ENCODE data around the gene TOX2.
A peak's percentile ranks its signal among the peaks of the same experiment; 100 is the strongest.

Gene TOX2

DNA sequence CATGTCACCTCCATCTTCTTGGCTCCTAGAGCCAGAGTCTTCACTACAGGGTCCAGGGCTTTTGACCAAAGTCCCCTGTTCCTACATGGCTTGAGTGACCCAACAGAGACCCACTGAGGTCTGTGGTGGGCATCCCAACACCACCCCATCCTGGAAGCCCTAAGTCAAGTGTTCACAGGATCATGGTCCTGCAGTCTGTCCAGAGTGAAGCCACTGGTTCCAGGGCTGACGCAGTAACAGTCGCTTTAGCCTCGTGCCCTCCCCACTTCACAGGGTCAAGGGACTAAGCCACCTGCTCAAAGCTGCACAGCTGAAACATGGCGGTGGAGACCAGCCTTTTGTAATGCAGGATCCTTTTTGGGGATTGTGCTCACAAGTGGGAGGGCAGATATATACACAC, 138.4 kb downstream of the TOX2 start:
- ChIA-PET POLR2A (no interaction called here), CTCF (no interaction called here)
- DNase-seq (ENCODE audit: extremely low spot score) = no peak
- no peak for TF ChIP-seq FOXM1 (IDR thresholded peaks at IDR 0.05; ENCODE audit: borderline replicate concordance)
- TF ChIP-seq FOXK2 (IDR thresholded peaks at IDR 0.05) = no peak
- no peak for TF ChIP-seq ZNF384 (IDR thresholded peaks at IDR 0.05)
- TF ChIP-seq FOXA1 (IDR thresholded peaks at IDR 0.05) = no peak
- no peak for TF ChIP-seq ARNT (IDR thresholded peaks at IDR 0.05)
- TF ChIP-seq LEF1 (IDR thresholded peaks at IDR 0.05; ENCODE audit: borderline replicate concordance) = no peak
- TF ChIP-seq SUZ12 (IDR thresholded peaks at IDR 0.05) = no peak
- TF ChIP-seq ELF4 (IDR thresholded peaks at IDR 0.05) = no peak
- TF ChIP-seq CTBP1 (IDR thresholded peaks at IDR 0.05; ENCODE audit: borderline replicate concordance) = no peak
- no peak for TF ChIP-seq HDGF (IDR thresholded peaks at IDR 0.05; ENCODE audit: borderline replicate concordance)
- no peak for TF ChIP-seq NFRKB (IDR thresholded peaks at IDR 0.05)

GRCh38 chr20:44054118-44054517, 139.5 kb downstream of the TOX2 start:
- CTCF ChIA-PET = no interaction called here
- TF ChIP-seq NFRKB (IDR thresholded peaks at IDR 0.05) = no peak
- TF ChIP-seq ELF4 (IDR thresholded peaks at IDR 0.05) = no peak
- TF ChIP-seq ZNF384 (IDR thresholded peaks at IDR 0.05) = no peak
- no peak for TF ChIP-seq L3MBTL2 (conservative IDR thresholded peaks at IDR 0.05)
- no peak for TF ChIP-seq SP1 (IDR thresholded peaks at IDR 0.05)
- TF ChIP-seq FOXA1 (IDR thresholded peaks at IDR 0.05) = no peak
- no peak for TF ChIP-seq HDGF (IDR thresholded peaks at IDR 0.05; ENCODE audit: borderline replicate concordance)
- TF ChIP-seq BHLHE40 (IDR thresholded peaks at IDR 0.05; ENCODE audit: borderline replicate concordance) = no peak
- no peak for TF ChIP-seq SUZ12 (IDR thresholded peaks at IDR 0.05)
- TF ChIP-seq FOXM1 (IDR thresholded peaks at IDR 0.05; ENCODE audit: borderline replicate concordance) = no peak
- TF ChIP-seq, protein P1, sequence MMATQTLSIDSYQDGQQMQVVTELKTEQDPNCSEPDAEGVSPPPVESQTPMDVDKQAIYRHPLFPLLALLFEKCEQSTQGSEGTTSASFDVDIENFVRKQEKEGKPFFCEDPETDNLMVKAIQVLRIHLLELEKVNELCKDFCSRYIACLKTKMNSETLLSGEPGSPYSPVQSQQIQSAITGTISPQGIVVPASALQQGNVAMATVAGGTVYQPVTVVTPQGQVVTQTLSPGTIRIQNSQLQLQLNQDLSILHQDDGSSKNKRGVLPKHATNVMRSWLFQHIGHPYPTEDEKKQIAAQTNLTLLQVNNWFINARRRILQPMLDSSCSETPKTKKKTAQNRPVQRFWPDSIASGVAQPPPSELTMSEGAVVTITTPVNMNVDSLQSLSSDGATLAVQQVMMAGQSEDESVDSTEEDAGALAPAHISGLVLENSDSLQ (IDR thresholded peaks at IDR 0.05) = no peak
- TF ChIP-seq LEF1 (IDR thresholded peaks at IDR 0.05; ENCODE audit: borderline replicate concordance) = no peak
- TF ChIP-seq ARNT (IDR thresholded peaks at IDR 0.05) = no peak
- no peak for TF ChIP-seq CTBP1 (IDR thresholded peaks at IDR 0.05; ENCODE audit: borderline replicate concordance)
- no peak for TF ChIP-seq TARDBP (IDR thresholded peaks at IDR 0.05)
- DNase-seq (ENCODE audit: extremely low spot score) = no peak
- POLR2A ChIA-PET = interaction anchor here (1.3 kb wide), 1 partner anchor 41 kb away, joined by 3 read pairs; no protein-coding TSS in a partner anchor

- ChIA-PET POLR2A (interaction anchor here (1.3 kb wide), 1 partner anchor 41 kb away, joined by 3 read pairs; no protein-coding TSS in a partner anchor), CTCF (no interaction called here)
- TF ChIP-seq BHLHE40 (IDR thresholded peaks at IDR 0.05; ENCODE audit: borderline replicate concordance) (no peak), TARDBP (IDR thresholded peaks at IDR 0.05) (no peak), CTBP1 (IDR thresholded peaks at IDR 0.05; ENCODE audit: borderline replicate concordance) (no peak), FOXM1 (IDR thresholded peaks at IDR 0.05; ENCODE audit: borderline replicate concordance) (no peak), ARNT (IDR thresholded peaks at IDR 0.05) (no peak), FOXK2 (IDR thresholded peaks at IDR 0.05) (no peak), NFRKB (IDR thresholded peaks at IDR 0.05) (no peak), ELF4 (IDR thresholded peaks at IDR 0.05) (no peak), SUZ12 (IDR thresholded peaks at IDR 0.05) (no peak)
- TF ChIP-seq, protein P1 (IDR thresholded peaks at IDR 0.05) = no peak
- DNase-seq (ENCODE audit: extremely low spot score) = no peak
These were observed 140.2 kb downstream of the TOX2 start for GRCh38 chr20:44054849-44055248.

DNA sequence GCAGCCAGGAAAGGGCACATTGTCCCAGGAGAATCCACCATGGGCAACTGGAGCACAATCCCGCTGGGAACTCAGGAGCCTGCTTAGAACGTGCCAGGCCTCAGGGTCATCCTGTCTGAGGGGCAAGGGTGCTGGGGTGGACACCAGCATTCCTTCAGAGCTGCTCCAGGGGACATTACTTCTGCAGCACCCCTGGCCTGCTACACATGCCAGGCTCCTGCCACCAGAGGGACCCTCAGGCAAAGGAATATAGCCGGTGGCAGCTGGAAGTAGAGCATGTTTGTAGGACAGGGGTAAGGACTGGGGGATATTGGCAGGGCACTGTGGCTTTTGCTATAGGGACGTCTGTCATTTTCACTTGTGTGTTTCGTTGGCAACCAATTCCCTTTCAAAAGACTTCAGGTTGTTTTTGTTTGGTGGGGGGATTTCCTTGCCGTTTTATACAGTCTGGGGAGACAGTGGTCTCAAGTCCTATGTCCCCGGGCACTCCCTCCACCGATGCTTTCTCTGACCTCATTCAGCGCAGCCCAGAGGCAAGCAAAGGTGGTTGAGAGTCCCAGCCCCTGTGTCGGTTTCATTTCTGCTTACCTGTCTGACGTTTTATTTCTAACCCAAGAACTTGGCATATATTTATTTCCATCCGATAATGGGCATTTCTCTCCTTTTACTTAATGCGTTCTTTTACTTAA, 141.5 kb downstream of the TOX2 start:
- ChIA-PET POLR2A (no interaction called here), CTCF (interaction anchor here (0.6 to 1.3 kb wide), 2 partner anchors 23 to 44 kb away, joined by 3 read pairs; no protein-coding TSS in a partner anchor)
- no peak for TF ChIP-seq FOXA1 (IDR thresholded peaks at IDR 0.05)
- TF ChIP-seq NFRKB (IDR thresholded peaks at IDR 0.05) = no peak
- no peak for TF ChIP-seq L3MBTL2 (conservative IDR thresholded peaks at IDR 0.05)
- TF ChIP-seq ZNF384 (IDR thresholded peaks at IDR 0.05) = no peak
- no peak for TF ChIP-seq FOXM1 (IDR thresholded peaks at IDR 0.05; ENCODE audit: borderline replicate concordance)
- TF ChIP-seq SP1 (IDR thresholded peaks at IDR 0.05) = no peak
- no peak for TF ChIP-seq SUZ12 (IDR thresholded peaks at IDR 0.05)
- TF ChIP-seq HDGF (IDR thresholded peaks at IDR 0.05; ENCODE audit: borderline replicate concordance) = no peak
- TF ChIP-seq LEF1 (IDR thresholded peaks at IDR 0.05; ENCODE audit: borderline replicate concordance) = no peak
- no peak for TF ChIP-seq FOXK2 (IDR thresholded peaks at IDR 0.05)
- no peak for TF ChIP-seq CTBP1 (IDR thresholded peaks at IDR 0.05; ENCODE audit: borderline replicate concordance)
- TF ChIP-seq ARNT (IDR thresholded peaks at IDR 0.05) = no peak
- DNase-seq (ENCODE audit: extremely low spot score) = peak; percentile 55

GRCh38 chr20:44057698-44058675, 143.3 kb downstream of the TOX2 start:
- TF ChIP-seq CTBP1 (IDR thresholded peaks at IDR 0.05; ENCODE audit: borderline replicate concordance) (no peak), HDGF (IDR thresholded peaks at IDR 0.05; ENCODE audit: borderline replicate concordance) (no peak), LEF1 (IDR thresholded peaks at IDR 0.05; ENCODE audit: borderline replicate concordance) (no peak), ARNT (IDR thresholded peaks at IDR 0.05) (no peak), FOXM1 (IDR thresholded peaks at IDR 0.05; ENCODE audit: borderline replicate concordance) (no peak), FOXA1 (IDR thresholded peaks at IDR 0.05) (no peak), FOXK2 (IDR thresholded peaks at IDR 0.05) (no peak)
- DNase-seq (ENCODE audit: extremely low spot score) = no peak
- ChIA-PET POLR2A (no interaction called here), CTCF (no interaction called here)
